K562 (cell line): ENCODE results near the gene CZIB. TPM values are rescaled to one million over a fixed set of nuclear protein-coding genes. Genes with fewer than 3 reads are reported as not detected.

Source experiments
- ARNT ChIP-seq, 2 experiments: fragments of 450-650 bp; IDR thresholded peaks; 2 replicates each; pipeline ENCODE4 v1.6.1; 2016; ENCODE audit warnings: mild to moderate bottlenecking in 1 of 2
- ATF6 ChIP-seq: sonication (generic); formaldehyde crosslinking; IDR thresholded peaks from 2 replicates; pipeline ENCODE4 v1.4.0; 2020; ENCODE audit warnings: mild to moderate bottlenecking, missing genetic modification reagents
- ATF7 ChIP-seq: fragments of 450-650 bp; IDR thresholded peaks from 2 replicates; pipeline ENCODE4 v1.7.1; 2014; ENCODE audit warnings: mild to moderate bottlenecking, moderate library complexity
- CSDE1 ChIP-seq, 2 experiments: fragments of 450-650 bp; IDR thresholded peaks; 2 replicates each; pipeline ENCODE4 v1.6.1; 2016; ENCODE audit warnings: mild to moderate bottlenecking in 1 of 2
- DIDO1 ChIP-seq: fragments of 450-650 bp; IDR thresholded peaks from 2 replicates; pipeline ENCODE4 v1.6.1; 2016; ENCODE audit warnings: low read depth, missing biosample characterization, missing genetic modification characterization
- HNRNPUL1 ChIP-seq: fragments of 200-400 bp; formaldehyde crosslinking; IDR thresholded peaks from 2 replicates; pipeline ENCODE4 v1.6.1; 2017; ENCODE audit warnings: low read length
- LARP7 ChIP-seq: fragments of 450-650 bp; IDR thresholded peaks from 2 replicates; pipeline ENCODE4 v1.6.1; 2016
- MAFF ChIP-seq: IDR thresholded peaks from 2 replicates; pipeline ENCODE4 v1.6.1; 2012; ENCODE audit warnings: low read length, improper control_type of control experiment
- NBN ChIP-seq: fragments of 450-650 bp; IDR thresholded peaks from 2 replicates; pipeline ENCODE4 v1.6.1; 2016; ENCODE audit warnings: low read depth, mild to moderate bottlenecking
- NFYB ChIP-seq: IDR thresholded peaks from 2 replicates; pipeline ENCODE4 v1.6.1; 2011; ENCODE audit warnings: mild to moderate bottlenecking, moderate library complexity; ENCODE audit not compliant: insufficient read length; ENCODE audit errors: extremely low read depth
- PHB2 ChIP-seq: fragments of 450-650 bp; IDR thresholded peaks from 2 replicates; pipeline ENCODE4 v1.6.1; 2017; ENCODE audit warnings: low read depth
- POLR2AphosphoS2 ChIP-seq: IDR thresholded peaks from 2 replicates; pipeline ENCODE4 v1.6.1; 2012; ENCODE audit warnings: low read length, improper control_type of control experiment
- POLR2H ChIP-seq: IDR thresholded peaks from 2 replicates; pipeline ENCODE4 v1.6.1; 2016; ENCODE audit warnings: missing genetic modification characterization, low read depth, mild to moderate bottlenecking, control low read depth, missing compliant biosample characterization, moderate library complexity
- RERE ChIP-seq: sonication (generic); formaldehyde crosslinking; IDR thresholded peaks from 2 replicates; pipeline ENCODE4 v1.8.0; 2023; ENCODE audit warnings: missing genetic modification reagents, mild to moderate bottlenecking, borderline replicate concordance
- SAFB2 ChIP-seq: fragments of 200-400 bp; formaldehyde crosslinking; IDR thresholded peaks from 2 replicates; pipeline ENCODE4 v1.6.1; 2018; ENCODE audit warnings: borderline replicate concordance, low read length, low read depth, moderate library complexity; ENCODE audit not compliant: severe bottlenecking
- SRF ChIP-seq, 2 experiments: fragments of 250-450, 450-650 bp in 1 of 2; sonication (Bioruptor Pico) in 1 of 2; sonication (generic) in 1 of 2; formaldehyde crosslinking; IDR thresholded peaks; 2 replicates each; pipeline versions ENCODE4 v1.5.0 to v1.5.1; 2020 to 2022; ENCODE audit warnings: mild to moderate bottlenecking in 1 of 2, missing genetic modification reagents in 1 of 2
- STAT5B ChIP-seq: fragments of 250-450 bp; sonication (Bioruptor Pico); IDR thresholded peaks from 2 replicates; pipeline ENCODE4 v1.8.0; 2021; ENCODE audit warnings: mild to moderate bottlenecking, inconsistent platforms
- TFE3 ChIP-seq: fragments of 450-650 bp; formaldehyde crosslinking; IDR thresholded peaks from 2 replicates; pipeline ENCODE4 v1.4.0; 2020; ENCODE audit warnings: mild to moderate bottlenecking, mixed read lengths
- ZNF217 ChIP-seq: sonication (generic); formaldehyde crosslinking; IDR thresholded peaks from 2 replicates; pipeline ENCODE4 v1.8.0; 2022; ENCODE audit warnings: mild to moderate bottlenecking, missing genetic modification reagents
- ZNF263 ChIP-seq: sonication (generic); formaldehyde crosslinking; IDR thresholded peaks from 2 replicates; pipeline ENCODE4 v1.8.0; 2022; ENCODE audit warnings: mild to moderate bottlenecking, missing genetic modification reagents, borderline replicate concordance
- polyA plus RNA-seq, 8 experiments: library from polyadenylated mRNA; depleted of rRNA in 4 of 8; stranded (reverse) in 5 of 8; unstranded in 3 of 8; fragments of >200 nt; fragmentation: Nextera tagmentation in 2 of 8; fragmentation: Illumina TruSeq in 1 of 8; extraction: Ambion mirVana in 2 of 8; extraction: Trizol in 1 of 8; gene quantifications; 2 replicates each; pipeline versions ENCODE4 v1.2.1 to v1.2.3, GENCODE V29; 2011 to 2014; ENCODE audit warnings: inconsistent platforms in 1 of 8, missing spikeins in 1 of 8
- total RNA-seq, 7 experiments: library from RNA; depleted of rRNA in 6 of 7; stranded (reverse); fragments of >200 nt in 6 of 7; fragmentation: Illumina TruSeq in 2 of 7; extraction: Trizol in 2 of 7; gene quantifications; 2 replicates each; pipeline versions ENCODE4 v1.2.1 to v1.2.3, GENCODE V29; 2011 to 2021; ENCODE audit warnings: low replicate concordance in 1 of 7

The CZIB gene
- total and polyA plus RNA-seq, 9 of the 15 experiments (the other 6 are each of a cell fraction or from before 2014, with no cell fraction given), result 52.6 to 111 (median 80.0) TPM

GRCh38 chr1:53183095-53183990, 37.1 kb downstream of the CZIB start (continued):
- TF ChIP-seq RERE (CRISPR knock-in tag) (no peak), TFE3 (peak; percentile 66), POLR2AphosphoS2 (no peak), POLR2H (tag) (no peak), NFYB (no peak), ZNF263 (CRISPR knock-in tag) (no peak), SAFB2 (no peak), HNRNPUL1 (no peak), ARNT (IDR thresholded peaks at IDR 0.05) (peak in 1 of 2 experiments; percentile 54; a peak in 1 of 4 replicates), CSDE1 (IDR thresholded peaks at IDR 0.05) (no peak), STAT5B (CRISPR knock-in tag) (no peak), DIDO1 (tag) (no peak), ATF6 (CRISPR knock-in tag) (no peak), NBN (peak; percentile 64; the same call in 1 of the 2 replicates), PHB2 (no peak), LARP7 (0 out of 2 replicates have a peak, but pooled peaks have one; percentile 47), ZNF217 (CRISPR knock-in tag) (no peak), SRF (CRISPR knock-in tag; IDR thresholded peaks at IDR 0.05) (peak in 1 of 2 experiments; percentile 25; a peak in 1 of 4 replicates), MAFF (no peak), ATF7 (0 out of 2 replicates have a peak, but pooled peaks have one; percentile 26)
